ENCODE measurements around the gene NKAIN2. TPM values are rescaled to one million over a fixed set of nuclear protein-coding genes. Genes with fewer than 3 reads are reported as not detected.

The NKAIN2 gene
- polyA plus RNA-seq, 1 donor (not counting 4 experiments of a cell fraction or from before 2014, with no cell fraction given) = 0.13 TPM

- Histone ChIP-seq H3K4me2 (ENCODE audit: control insufficient read depth, extremely low read depth, insufficient read depth, low read depth, low read length) (no peak overlapping the region), H3K9me3 (ENCODE audit: control insufficient read depth, low read depth, low read length) (no peaks in the 10 kb centered on the region), H3K79me2 (ENCODE audit: control insufficient read depth, insufficient read depth, low read length) (no peaks in the 10 kb centered on the region), H3K4me3 (ENCODE audit: control insufficient read depth in 2 of 3, extremely low read depth in 1 of 3, insufficient read depth in 2 of 3, low read depth in 1 of 3, low read length in 3 of 3) (no peak overlapping the region), H4K20me1 (ENCODE audit: control insufficient read depth, extremely low read depth, insufficient read depth, low read length) (no peaks in the 10 kb centered on the region), H3K9ac (ENCODE audit: control insufficient read depth, extremely low read depth, insufficient read depth, low read length) (no peak overlapping the region), H3K9me1 (ENCODE audit: control insufficient read depth, extremely low read depth, insufficient read depth, low read length) (no peaks in the 10 kb centered on the region), H2AFZ (ENCODE audit: control insufficient read depth, low read length) (no peak overlapping the region), H3K27me3 (ENCODE audit: control insufficient read depth, extremely low read depth, insufficient read depth, low read length) (no peaks in the 10 kb centered on the region), H3K4me1 (ENCODE audit: control insufficient read depth, extremely low read depth, insufficient read depth, low read length) (no peaks in the 10 kb centered on the region), H3K36me3 (ENCODE audit: control insufficient read depth in 2 of 2, extremely low read depth in 1 of 2, insufficient read depth in 2 of 2, low read length in 2 of 2) (no peaks in the 10 kb centered on the region), H3K27ac (ENCODE audit: control insufficient read depth, insufficient read depth, low read length) (no peak overlapping the region)
- DNase-seq (ENCODE audit: low read depth, low spot score) (no peak), FAIRE-seq (no peak)
- TF ChIP-seq CTCF (optimal IDR thresholded peaks at IDR 0.05 in 1 of 3, IDR thresholded peaks at IDR 0.05 in 1 of 3, conservative IDR thresholded peaks at IDR 0.05 in 1 of 3; ENCODE audit: extremely low read depth in 1 of 3, insufficient read depth in 2 of 3, low read length in 3 of 3) = no peak
- no peak for TF ChIP-seq EZH2 (IDR thresholded peaks at IDR 0.05; ENCODE audit: low read length)
- dilution Hi-C loops (cut with MboI; ENCODE audit: extremely low pct_ligation_motif_present, low sequenced_read_pairs) = no loop called here
Measured at GRCh38 chr6:124056407-124057334, 253.0 kb downstream of the NKAIN2 start.

DNA sequence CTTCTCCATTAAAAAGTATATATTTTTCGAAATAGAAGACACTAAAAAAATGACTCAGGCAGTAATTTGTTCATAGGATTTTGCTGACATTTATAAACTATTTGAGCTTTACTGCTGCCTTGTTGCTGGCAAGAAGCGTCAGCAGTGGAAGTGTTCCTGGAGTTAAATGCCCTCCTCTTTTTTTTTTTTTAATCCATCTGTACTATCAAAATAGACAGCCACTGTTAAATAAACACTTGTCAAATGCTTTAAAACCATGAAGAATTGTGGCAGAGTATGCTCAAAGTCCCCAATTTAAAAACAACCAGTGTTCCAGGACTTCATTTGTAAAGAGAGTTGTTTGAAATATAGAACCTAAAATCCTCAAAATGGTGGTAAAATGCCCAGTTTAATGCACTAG lies 253.8 kb downstream of the NKAIN2 start:
- Histone ChIP-seq H4K20me1 (ENCODE audit: control insufficient read depth, extremely low read depth, insufficient read depth, low read length) (no peaks in the 10 kb centered on the region), H2AFZ (ENCODE audit: control insufficient read depth, low read length) (no peak overlapping the region), H3K9ac (ENCODE audit: control insufficient read depth, extremely low read depth, insufficient read depth, low read length) (no peak overlapping the region), H3K27me3 (ENCODE audit: control insufficient read depth, extremely low read depth, insufficient read depth, low read length) (no peaks in the 10 kb centered on the region), H3K4me1 (ENCODE audit: control insufficient read depth, extremely low read depth, insufficient read depth, low read length) (no peaks in the 10 kb centered on the region), H3K9me1 (ENCODE audit: control insufficient read depth, extremely low read depth, insufficient read depth, low read length) (no peaks in the 10 kb centered on the region), H3K36me3 (ENCODE audit: control insufficient read depth in 2 of 2, extremely low read depth in 1 of 2, insufficient read depth in 2 of 2, low read length in 2 of 2) (no peaks in the 10 kb centered on the region), H3K4me3 (ENCODE audit: control insufficient read depth in 2 of 3, extremely low read depth in 1 of 3, insufficient read depth in 2 of 3, low read depth in 1 of 3, low read length in 3 of 3) (no peak overlapping the region), H3K79me2 (ENCODE audit: control insufficient read depth, insufficient read depth, low read length) (no peaks in the 10 kb centered on the region), H3K27ac (ENCODE audit: control insufficient read depth, insufficient read depth, low read length) (no peak overlapping the region), H3K4me2 (ENCODE audit: control insufficient read depth, extremely low read depth, insufficient read depth, low read depth, low read length) (no peak overlapping the region), H3K9me3 (ENCODE audit: control insufficient read depth, low read depth, low read length) (no peaks in the 10 kb centered on the region)
- dilution Hi-C loops (cut with MboI; ENCODE audit: extremely low pct_ligation_motif_present, low sequenced_read_pairs) = no loop called here
- FAIRE-seq (no peak), DNase-seq (ENCODE audit: low read depth, low spot score) (no peak)
- no peak for TF ChIP-seq CTCF (optimal IDR thresholded peaks at IDR 0.05 in 1 of 3, IDR thresholded peaks at IDR 0.05 in 1 of 3, conservative IDR thresholded peaks at IDR 0.05 in 1 of 3; ENCODE audit: extremely low read depth in 1 of 3, insufficient read depth in 2 of 3, low read length in 3 of 3)
- no peak for TF ChIP-seq EZH2 (IDR thresholded peaks at IDR 0.05; ENCODE audit: low read length)
